ENCODE results near the gene RCC2. TPM values are rescaled to one million over a fixed set of nuclear protein-coding genes. Genes with fewer than 3 reads are reported as not detected.

Gene RCC2
- total RNA-seq, 1 experiment from 2014 or later = 116 TPM

- Histone ChIP-seq H3K36me3 (ENCODE audit: control insufficient read depth, insufficient read depth, low read length) (peaks cover 9% of the 10 kb centered on the region), H3K9me3 (ENCODE audit: control insufficient read depth, insufficient read depth, low read depth, low read length) (no peaks in the 10 kb centered on the region), H3K27me3 (ENCODE audit: control insufficient read depth, insufficient read depth, low read length) (no peaks in the 10 kb centered on the region), H3K27ac (ENCODE audit: low read length) (peak overlapping the region; percentile 48; the same call in 1 of the 2 replicates), H3K4me3 (ENCODE audit: low read depth in 2 of 2, low read length in 2 of 2) (no peak overlapping the region), H3K4me1 (ENCODE audit: control insufficient read depth, insufficient read depth, low read length) (peaks cover 18% of the 10 kb centered on the region)
- no TSS peak for BruUV-seq (replicated peaks)
- ChIA-PET POLR2A (no interaction called here), CTCF (interaction anchor here (1.4 kb wide), 1 partner anchor 281 kb away, joined by 4 read pairs; no protein-coding TSS in a partner anchor)
- peak; percentile 45 for DNase-seq (ENCODE audit: low read depth, low spot score)
- no peak for TF ChIP-seq TCF7L2 (IDR thresholded peaks at IDR 0.05; ENCODE audit: low read depth, low read length)
- TF ChIP-seq, protein P1, sequence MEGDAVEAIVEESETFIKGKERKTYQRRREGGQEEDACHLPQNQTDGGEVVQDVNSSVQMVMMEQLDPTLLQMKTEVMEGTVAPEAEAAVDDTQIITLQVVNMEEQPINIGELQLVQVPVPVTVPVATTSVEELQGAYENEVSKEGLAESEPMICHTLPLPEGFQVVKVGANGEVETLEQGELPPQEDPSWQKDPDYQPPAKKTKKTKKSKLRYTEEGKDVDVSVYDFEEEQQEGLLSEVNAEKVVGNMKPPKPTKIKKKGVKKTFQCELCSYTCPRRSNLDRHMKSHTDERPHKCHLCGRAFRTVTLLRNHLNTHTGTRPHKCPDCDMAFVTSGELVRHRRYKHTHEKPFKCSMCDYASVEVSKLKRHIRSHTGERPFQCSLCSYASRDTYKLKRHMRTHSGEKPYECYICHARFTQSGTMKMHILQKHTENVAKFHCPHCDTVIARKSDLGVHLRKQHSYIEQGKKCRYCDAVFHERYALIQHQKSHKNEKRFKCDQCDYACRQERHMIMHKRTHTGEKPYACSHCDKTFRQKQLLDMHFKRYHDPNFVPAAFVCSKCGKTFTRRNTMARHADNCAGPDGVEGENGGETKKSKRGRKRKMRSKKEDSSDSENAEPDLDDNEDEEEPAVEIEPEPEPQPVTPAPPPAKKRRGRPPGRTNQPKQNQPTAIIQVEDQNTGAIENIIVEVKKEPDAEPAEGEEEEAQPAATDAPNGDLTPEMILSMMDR (IDR thresholded peaks at IDR 0.05) = peak; percentile 91
- TF ChIP-seq REST (IDR thresholded peaks at IDR 0.05; ENCODE audit: insufficient read depth in 1 of 2, low read depth in 2 of 2, low read length in 1 of 2) = no peak
- peak; percentile 47; the same call in 1 of the 2 replicates for TF ChIP-seq POLR2AphosphoS5 (IDR thresholded peaks at IDR 0.05; ENCODE audit: low read depth, low read length)
- intact Hi-C loops (cut with micrococcal nuclease; ENCODE audit: unreplicated experiment) (loop anchor here (5.0 to 10.0 kb wide), 3 partner anchors 171 to 349 kb away; no protein-coding TSS in a partner anchor), in situ Hi-C loops (cut with HindIII; ENCODE audit: low pct_unique_long_range_greater_than_20kb, low sequenced_read_pairs) (no loop called here)
- peak; percentile 91 for ATAC-seq
Observed at GRCh38 chr1:17405898-17406759, 33.3 kb downstream of the RCC2 start.

- intact Hi-C loops (cut with micrococcal nuclease; ENCODE audit: unreplicated experiment) (loop anchor here (5.0 to 10.0 kb wide), 3 partner anchors 170 to 348 kb away; no protein-coding TSS in a partner anchor), in situ Hi-C loops (cut with HindIII; ENCODE audit: low pct_unique_long_range_greater_than_20kb, low sequenced_read_pairs) (no loop called here)
- CTCF ChIA-PET = interaction anchor here (0.7 kb wide), 1 partner anchor 54 kb away, joined by 3 read pairs; no protein-coding TSS in a partner anchor
- TF ChIP-seq POLR2AphosphoS5 (IDR thresholded peaks at IDR 0.05; ENCODE audit: low read depth, low read length) (peak; percentile 26; the same call in 1 of the 2 replicates), SIN3A (IDR thresholded peaks at IDR 0.05; ENCODE audit: borderline replicate concordance, insufficient read depth, low read depth, low read length) (no peak), REST (IDR thresholded peaks at IDR 0.05; ENCODE audit: insufficient read depth in 1 of 2, low read depth in 2 of 2, low read length in 1 of 2) (no peak), TCF7L2 (IDR thresholded peaks at IDR 0.05; ENCODE audit: low read depth, low read length) (no peak)
- BruUV-seq (replicated peaks) = no TSS peak
- ATAC-seq = no peak
- Histone ChIP-seq H3K27me3 (ENCODE audit: control insufficient read depth, insufficient read depth, low read length) (no peaks in the 10 kb centered on the region), H3K36me3 (ENCODE audit: control insufficient read depth, insufficient read depth, low read length) (peaks cover 3% of the 10 kb centered on the region), H3K27ac (ENCODE audit: low read length) (no peak overlapping the region), H3K4me1 (ENCODE audit: control insufficient read depth, insufficient read depth, low read length) (peaks cover 18% of the 10 kb centered on the region), H3K4me3 (ENCODE audit: low read depth in 2 of 2, low read length in 2 of 2) (no peak overlapping the region), H3K9me3 (ENCODE audit: control insufficient read depth, insufficient read depth, low read depth, low read length) (no peaks in the 10 kb centered on the region)
- POLR2A ChIA-PET = no interaction called here
- no peak for DNase-seq (ENCODE audit: low read depth, low spot score)
Observed at GRCh38 chr1:17404820-17405219, 34.7 kb downstream of the RCC2 start.
